HG02884 (cell line): ENCODE data around the gene GSC.

Source experiments
- ATAC-seq: cut with Tn5 transposase; IDR thresholded peaks from one replicate; pipeline ENCODE4 v1.9.1; 2021; ENCODE audit warnings: mild to moderate bottlenecking, moderate library complexity; ENCODE audit not compliant: unreplicated experiment

Gene GSC

GRCh38 chr14:94772548-94772947 lies 2.6 kb upstream of the GSC start:
- ATAC-seq: no peak

- ATAC-seq: no peak
Measured at GRCh38 chr14:94771906-94772490, 2.1 kb upstream of the GSC start.

GRCh38 chr14:94771158-94771905 lies 1.4 kb upstream of the GSC start:
- no peak for ATAC-seq

- no peak for ATAC-seq
Measured at GRCh38 chr14:94770815-94771157, 873 bp upstream of the GSC start.

GRCh38 chr14:94770251-94770749 lies 387 bp upstream of the GSC start:
- no peak for ATAC-seq

- no peak for ATAC-seq
Measured at GRCh38 chr14:94768521-94769390, 1.2 kb downstream of the GSC start.

- no peak for ATAC-seq
Measured at GRCh38 chr14:94768141-94768520, 1.8 kb downstream of the GSC start.

GRCh38 chr14:94767321-94767878 lies 2.5 kb downstream of the GSC start:
- ATAC-seq: no peak

GRCh38 chr14:94764573-94764972 lies 5.3 kb downstream of the GSC start:
- no peak for ATAC-seq

GRCh38 chr14:94762431-94762830 lies 7.5 kb downstream of the GSC start:
- ATAC-seq: no peak

GRCh38 chr14:94761997-94762377 lies 7.9 kb downstream of the GSC start:
- ATAC-seq: no peak

GRCh38 chr14:94761348-94761996 lies 8.4 kb downstream of the GSC start:
- ATAC-seq: no peak

- ATAC-seq: no peak
Measured at GRCh38 chr14:94756310-94756882, 13.5 kb downstream of the GSC start.

GRCh38 chr14:94754391-94754942 lies 15.4 kb downstream of the GSC start:
- ATAC-seq: no peak

GRCh38 chr14:94752591-94753436 lies 17.1 kb downstream of the GSC start:
- ATAC-seq: no peak

- no peak for ATAC-seq
Measured at GRCh38 chr14:94751956-94752355, 18.0 kb downstream of the GSC start.

- ATAC-seq: no peak
Measured at GRCh38 chr14:94751321-94751720, 18.6 kb downstream of the GSC start.

GRCh38 chr14:94750371-94750770 lies 19.5 kb downstream of the GSC start:
- no peak for ATAC-seq

- no peak for ATAC-seq
Measured at GRCh38 chr14:94748667-94749347, 21.1 kb downstream of the GSC start.
